A673 (cell line): Measurements from ENCODE around the gene JAK3.

Source experiments
- EZH2 ChIP-seq: fragments of 200-600 bp; sonication (generic); IDR thresholded peaks from 2 replicates; pipeline ENCODE4 v1.6.1; 2017; ENCODE audit warnings: borderline replicate concordance, low read depth, mild to moderate bottlenecking, mixed read lengths, antibody characterized with exemption, low read length; ENCODE audit not compliant: poor library complexity, severe bottlenecking
- TF ChIP-seq, protein P1 (sequence below): fragments of 300-800, 200-600 bp; sonication (generic); conservative IDR thresholded peaks from 2 replicates; pipeline ENCODE4 v1.5.1; 2017; ENCODE audit warnings: low read depth, mild to moderate bottlenecking, antibody characterized with exemption, low read length, moderate library complexity, mixed read lengths

GRCh38 chr19:17812099-17812498 lies 35.7 kb downstream of the JAK3 start:
- TF ChIP-seq, protein P1, sequence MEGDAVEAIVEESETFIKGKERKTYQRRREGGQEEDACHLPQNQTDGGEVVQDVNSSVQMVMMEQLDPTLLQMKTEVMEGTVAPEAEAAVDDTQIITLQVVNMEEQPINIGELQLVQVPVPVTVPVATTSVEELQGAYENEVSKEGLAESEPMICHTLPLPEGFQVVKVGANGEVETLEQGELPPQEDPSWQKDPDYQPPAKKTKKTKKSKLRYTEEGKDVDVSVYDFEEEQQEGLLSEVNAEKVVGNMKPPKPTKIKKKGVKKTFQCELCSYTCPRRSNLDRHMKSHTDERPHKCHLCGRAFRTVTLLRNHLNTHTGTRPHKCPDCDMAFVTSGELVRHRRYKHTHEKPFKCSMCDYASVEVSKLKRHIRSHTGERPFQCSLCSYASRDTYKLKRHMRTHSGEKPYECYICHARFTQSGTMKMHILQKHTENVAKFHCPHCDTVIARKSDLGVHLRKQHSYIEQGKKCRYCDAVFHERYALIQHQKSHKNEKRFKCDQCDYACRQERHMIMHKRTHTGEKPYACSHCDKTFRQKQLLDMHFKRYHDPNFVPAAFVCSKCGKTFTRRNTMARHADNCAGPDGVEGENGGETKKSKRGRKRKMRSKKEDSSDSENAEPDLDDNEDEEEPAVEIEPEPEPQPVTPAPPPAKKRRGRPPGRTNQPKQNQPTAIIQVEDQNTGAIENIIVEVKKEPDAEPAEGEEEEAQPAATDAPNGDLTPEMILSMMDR = no peak
- no peak for TF ChIP-seq EZH2
